ENCODE measurements around the gene KLF13. TPM values are rescaled to one million over a fixed set of nuclear protein-coding genes. Genes with fewer than 3 reads are reported as not detected.

KLF13 gene
- total RNA-seq (2021; ENCODE audit: unreplicated experiment) (78.6 TPM), Bru-seq, nascent RNA (percentile 82 among the genes with signal in this experiment), BruChase-seq, experiment 1, labeled RNA remaining after a 2-hour chase (percentile 87 among the genes with signal in this experiment), BruChase-seq, experiment 2, labeled RNA remaining after a 6-hour chase (percentile 89 among the genes with signal in this experiment)
- 91.5 TPM for polyA plus RNA-seq (2012; ENCODE audit: insufficient read length)
- long read RNA-seq, full-length matches to known transcripts, result 19 of 52 reads
- long read RNA-seq, partial matches to known transcripts, result 0 of 52 reads
- long read RNA-seq, other reads (novel, unspliced or antisense), result 33 of 52 reads

GRCh38 chr15:31326156-31326874, at the start of gene KLF13:
KLF13 (plus strand) TSS chr15:31326835; CDS start chr15:31327213, 378 bp downstream.
- intact Hi-C loops (cut with micrococcal nuclease; ENCODE audit: unreplicated experiment) (loop anchor here (10.0 kb wide), 1 partner anchor 112 kb away; no protein-coding TSS in a partner anchor), in situ Hi-C loops (cut with HindIII; ENCODE audit: low pct_unique_long_range_greater_than_20kb, low sequenced_read_pairs) (no loop called here)
- peaks cover 18% of the 10 kb centered on the region for H3K4me1 ChIP-seq (ENCODE audit: control insufficient read depth, insufficient read depth, low read length)
- DNase-seq (ENCODE audit: low read depth, low spot score), result peak; percentile 80
- no peak for TF ChIP-seq POLR2AphosphoS5 (IDR thresholded peaks at IDR 0.05; ENCODE audit: low read depth, low read length)
- TF ChIP-seq SIN3A (IDR thresholded peaks at IDR 0.05; ENCODE audit: borderline replicate concordance, insufficient read depth, low read depth, low read length), result 0 out of 2 replicates have a peak, but pooled peaks have one; percentile 46
- TF ChIP-seq TCF7L2 (IDR thresholded peaks at IDR 0.05; ENCODE audit: low read depth, low read length), result peak; percentile 89
- ChIA-PET CTCF (interaction anchor here (0.6 kb wide), 1 partner anchor 80 kb away, joined by 12 read pairs; no protein-coding TSS in a partner anchor), POLR2A (interaction anchor here (0.6 to 0.7 kb wide), 2 partner anchors 18 to 86 kb away, joined by 3 to 4 read pairs; no protein-coding TSS in a partner anchor)
- H3K4me3 ChIP-seq (ENCODE audit: low read depth in 2 of 2, low read length in 2 of 2), result peak within 1 kb of the TSS; percentile 58 to 79
- H3K36me3 ChIP-seq (ENCODE audit: control insufficient read depth, insufficient read depth, low read length), result no peaks in the 10 kb centered on the region
- BruUV-seq (replicated peaks), result no TSS peak
- H3K27ac ChIP-seq (ENCODE audit: low read length), result peak within 1 kb of the TSS; percentile 52; the same call in 1 of the 2 replicates
- no peaks in the 10 kb centered on the region for H3K27me3 ChIP-seq (ENCODE audit: control insufficient read depth, insufficient read depth, low read length)
- ATAC-seq, result peak; percentile 91
- no peaks in the 10 kb centered on the region for H3K9me3 ChIP-seq (ENCODE audit: control insufficient read depth, insufficient read depth, low read depth, low read length)

GRCh38 chr15:31277335-31278060, 49.1 kb upstream of the KLF13 start:
- no peak overlapping the region; the same call in 1 of the 2 replicates for H3K27ac ChIP-seq (ENCODE audit: low read length)
- TF ChIP-seq SIN3A (IDR thresholded peaks at IDR 0.05; ENCODE audit: borderline replicate concordance, insufficient read depth, low read depth, low read length) (no peak), TCF7L2 (IDR thresholded peaks at IDR 0.05; ENCODE audit: low read depth, low read length) (no peak)
- no peaks in the 10 kb centered on the region for H3K36me3 ChIP-seq (ENCODE audit: control insufficient read depth, insufficient read depth, low read length)
- CTCF ChIA-PET, result no interaction called here
- peaks cover 19% of the 10 kb centered on the region for H3K4me1 ChIP-seq (ENCODE audit: control insufficient read depth, insufficient read depth, low read length)
- no peaks in the 10 kb centered on the region for H3K27me3 ChIP-seq (ENCODE audit: control insufficient read depth, insufficient read depth, low read length)
- POLR2A ChIA-PET, result interaction anchor here (0.6 kb wide), 1 partner anchor 198 kb away, joined by 5 read pairs; no protein-coding TSS in a partner anchor
- intact Hi-C loops (cut with micrococcal nuclease; ENCODE audit: unreplicated experiment), result no loop called here
- no peak overlapping the region for H3K4me3 ChIP-seq (ENCODE audit: low read depth in 2 of 2, low read length in 2 of 2)
- no peak for DNase-seq (ENCODE audit: low read depth, low spot score)
- no peak for ATAC-seq
- BruUV-seq (replicated peaks), result no TSS peak
- in situ Hi-C loops (cut with HindIII; ENCODE audit: low pct_unique_long_range_greater_than_20kb, low sequenced_read_pairs), result no loop called here
- no peaks in the 10 kb centered on the region for H3K9me3 ChIP-seq (ENCODE audit: control insufficient read depth, insufficient read depth, low read depth, low read length)

GRCh38 chr15:31278061-31278445, 48.6 kb upstream of the KLF13 start:
- POLR2A ChIA-PET, result no interaction called here
- Histone ChIP-seq H3K36me3 (ENCODE audit: control insufficient read depth, insufficient read depth, low read length) (no peaks in the 10 kb centered on the region), H3K4me3 (ENCODE audit: low read depth in 2 of 2, low read length in 2 of 2) (no peak overlapping the region), H3K9me3 (ENCODE audit: control insufficient read depth, insufficient read depth, low read depth, low read length) (no peaks in the 10 kb centered on the region), H3K27ac (ENCODE audit: low read length) (no peak overlapping the region; the same call in 1 of the 2 replicates), H3K27me3 (ENCODE audit: control insufficient read depth, insufficient read depth, low read length) (no peaks in the 10 kb centered on the region), H3K4me1 (ENCODE audit: control insufficient read depth, insufficient read depth, low read length) (peaks cover 19% of the 10 kb centered on the region)
- CTCF ChIA-PET, result no interaction called here
- ATAC-seq, result no peak
- BruUV-seq (replicated peaks), result no TSS peak
- no peak for TF ChIP-seq CTCF (IDR thresholded peaks at IDR 0.05)
- no peak for TF ChIP-seq POLR2AphosphoS5 (IDR thresholded peaks at IDR 0.05; ENCODE audit: low read depth, low read length)
- no peak for TF ChIP-seq SIN3A (IDR thresholded peaks at IDR 0.05; ENCODE audit: borderline replicate concordance, insufficient read depth, low read depth, low read length)
- TF ChIP-seq REST (IDR thresholded peaks at IDR 0.05; ENCODE audit: insufficient read depth in 1 of 2, low read depth in 2 of 2, low read length in 1 of 2), result no peak
- no peak for TF ChIP-seq TCF7L2 (IDR thresholded peaks at IDR 0.05; ENCODE audit: low read depth, low read length)
- in situ Hi-C loops (cut with HindIII; ENCODE audit: low pct_unique_long_range_greater_than_20kb, low sequenced_read_pairs), result no loop called here
- intact Hi-C loops (cut with micrococcal nuclease; ENCODE audit: unreplicated experiment), result no loop called here
- no peak for DNase-seq (ENCODE audit: low read depth, low spot score)
